HUES64 (cell line): ENCODE results near the gene ARHGEF7.

Source experiments
- H3K27ac ChIP-seq: 2 replicates; pipeline ENCODE4 v1.7.0; 2013; ENCODE audit warnings: low read depth, low read length, inconsistent platforms
- H3K27me3 ChIP-seq: 2 replicates; pipeline ENCODE4 v1.6.1; 2013; ENCODE audit warnings: mild to moderate bottlenecking, low read length; ENCODE audit not compliant: insufficient read depth
- H3K36me3 ChIP-seq: 2 replicates; pipeline ENCODE4 v1.6.1; 2013; ENCODE audit warnings: mild to moderate bottlenecking, low read length; ENCODE audit not compliant: insufficient read depth
- H3K4me1 ChIP-seq: 2 replicates; pipeline ENCODE4 v1.6.1; 2013; ENCODE audit warnings: mild to moderate bottlenecking, low read length, moderate library complexity; ENCODE audit not compliant: insufficient read depth
- H3K4me3 ChIP-seq: 2 replicates; pipeline ENCODE4 v1.5.1; 2013; ENCODE audit warnings: mild to moderate bottlenecking, low read length, moderate library complexity
- H3K9ac ChIP-seq: 2 replicates; pipeline ENCODE4 v1.6.1; 2013; ENCODE audit warnings: mild to moderate bottlenecking, low read depth, low read length
- H3K9me3 ChIP-seq: 2 replicates; pipeline ENCODE4 v1.6.1; 2013; ENCODE audit warnings: low read depth, low read length; ENCODE audit not compliant: insufficient read depth
- WGBS: fragments of 150-250, 120-280 bp; methylation state at CpG from one replicate; pipeline ENCODE4 v1.1.7; 2013; ENCODE audit warnings: missing lambda C conversion rate; 5-methylcytosine and 5-hydroxymethylcytosine counted together

ARHGEF7 gene

DNA sequence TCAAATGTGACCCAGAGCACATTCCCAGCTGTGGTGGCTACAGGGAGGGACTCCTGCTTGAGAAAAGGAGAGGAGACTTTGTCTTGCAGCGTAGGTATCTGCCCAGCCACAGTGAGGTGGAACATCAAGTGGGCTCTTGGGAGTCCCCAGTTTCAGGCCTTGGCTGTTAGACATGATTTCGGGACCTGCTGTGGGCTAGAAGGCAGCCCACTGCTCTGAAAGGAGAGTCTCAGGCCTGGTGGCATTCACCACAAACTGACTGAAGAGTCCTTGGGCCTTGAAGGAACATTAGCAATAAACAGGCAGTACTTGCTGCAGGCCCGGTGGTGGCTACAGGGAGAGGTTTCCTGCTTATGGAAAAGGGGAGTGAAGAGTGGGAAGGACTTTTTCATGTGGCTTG lies 143.5 kb downstream of the ARHGEF7 start:
- H3K36me3 ChIP-seq = peaks cover 45% of the 10 kb centered on the region
- H3K27ac ChIP-seq = no peak overlapping the region
- H3K4me3 ChIP-seq = no peak overlapping the region
- no peaks in the 10 kb centered on the region for H3K9me3 ChIP-seq
- 95% methylated on average over 3 of the region's 3 CpGs for WGBS
- H3K27me3 ChIP-seq = no peaks in the 10 kb centered on the region
- no peak overlapping the region for H3K9ac ChIP-seq
- H3K4me1 ChIP-seq = no peaks in the 10 kb centered on the region

DNA sequence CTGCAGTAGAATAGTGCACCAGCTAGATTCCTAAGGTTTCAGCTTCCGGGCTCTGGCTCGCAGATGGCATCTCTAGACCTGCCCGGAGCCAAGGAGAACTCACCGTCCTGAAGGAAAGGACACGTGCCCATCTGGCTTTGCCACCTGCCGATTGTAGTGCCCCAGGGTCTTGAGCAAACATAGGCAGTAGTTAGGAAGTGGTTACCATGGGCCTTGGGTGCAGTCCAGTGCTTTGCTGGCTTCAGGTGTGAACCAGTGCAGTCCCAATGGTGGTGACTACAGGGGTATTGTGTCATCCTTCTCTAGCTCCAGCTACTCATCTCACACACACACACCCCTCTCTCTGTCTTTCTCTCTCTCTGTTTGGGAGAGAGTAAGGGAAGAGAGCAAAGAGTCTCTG lies 143.9 kb downstream of the ARHGEF7 start:
- Histone ChIP-seq H3K4me3 (no peak overlapping the region), H3K9ac (no peak overlapping the region), H3K4me1 (no peaks in the 10 kb centered on the region), H3K27ac (no peak overlapping the region), H3K9me3 (no peaks in the 10 kb centered on the region), H3K36me3 (peaks cover 41% of the 10 kb centered on the region), H3K27me3 (no peaks in the 10 kb centered on the region)
- 95% methylated on average over 6 of the region's 6 CpGs for WGBS

DNA sequence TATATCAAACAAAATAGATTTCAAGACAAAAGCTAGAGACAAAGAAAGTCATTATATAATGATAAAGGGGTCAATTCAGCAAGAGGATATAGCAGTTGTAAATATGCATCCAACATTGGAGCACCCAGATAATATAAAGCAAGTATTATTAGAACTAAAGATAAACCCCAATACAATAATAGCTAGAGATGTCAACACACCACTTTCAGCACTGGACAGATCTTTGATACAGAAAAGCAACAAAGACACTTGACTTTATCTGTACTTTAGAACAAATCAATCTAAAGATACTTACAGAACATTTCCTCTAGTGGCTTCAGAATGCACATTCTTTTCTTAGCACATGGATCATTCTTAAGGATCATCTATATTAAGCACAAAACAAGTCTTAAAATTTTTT lies 146.2 kb downstream of the ARHGEF7 start:
- no peak overlapping the region for H3K27ac ChIP-seq
- peaks cover 32% of the 10 kb centered on the region for H3K36me3 ChIP-seq
- H3K4me3 ChIP-seq = no peak overlapping the region
- H3K4me1 ChIP-seq = peaks cover 18% of the 10 kb centered on the region
- H3K27me3 ChIP-seq = no peaks in the 10 kb centered on the region
- H3K9me3 ChIP-seq = no peaks in the 10 kb centered on the region
- H3K9ac ChIP-seq = no peak overlapping the region

DNA sequence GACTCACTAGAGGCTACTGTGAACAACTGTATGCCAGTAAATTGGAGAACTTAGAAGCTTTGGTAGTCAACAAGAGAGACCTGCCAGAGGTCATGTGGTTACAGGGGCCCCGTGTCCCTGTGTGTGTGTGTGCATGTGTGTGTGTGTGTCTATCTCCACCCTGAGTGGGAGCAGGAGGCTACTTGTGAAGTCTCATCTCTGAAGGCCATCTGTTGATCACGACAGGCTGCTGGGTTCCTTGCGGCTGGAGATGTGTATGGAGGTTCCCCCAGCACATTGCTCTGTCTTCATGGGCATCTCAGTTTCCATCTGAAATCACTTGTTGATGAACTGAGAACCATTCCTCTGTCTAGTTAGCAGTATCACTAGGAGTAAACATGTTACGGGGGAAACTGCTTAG lies 147.2 kb downstream of the ARHGEF7 start:
- Histone ChIP-seq H3K9me3 (no peaks in the 10 kb centered on the region), H3K4me1 (peaks cover 18% of the 10 kb centered on the region), H3K27me3 (no peaks in the 10 kb centered on the region), H3K9ac (no peak overlapping the region), H3K4me3 (no peak overlapping the region), H3K36me3 (peaks cover 25% of the 10 kb centered on the region), H3K27ac (no peak overlapping the region)
- 91% methylated on average over 4 of the region's 4 CpGs for WGBS

DNA sequence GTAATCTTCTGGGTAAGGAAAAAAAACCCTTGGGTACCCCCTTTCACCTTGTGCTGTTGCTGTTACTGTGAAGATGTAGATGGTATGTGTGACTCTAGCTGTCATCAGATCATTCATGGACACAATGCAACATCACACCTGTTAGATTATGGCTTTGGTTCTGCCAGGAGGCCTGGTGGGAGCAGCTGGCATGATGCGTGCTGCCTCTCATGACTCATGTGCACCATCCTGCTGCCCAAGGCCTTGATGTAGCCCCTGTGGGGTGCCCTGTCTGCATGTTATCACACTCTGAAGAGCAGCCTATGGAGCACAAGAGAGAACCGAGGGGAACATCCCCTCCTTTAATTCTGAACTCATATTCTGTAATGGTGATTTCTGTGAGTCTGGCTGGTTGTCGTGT lies 147.6 kb downstream of the ARHGEF7 start:
- Histone ChIP-seq H3K9ac (no peak overlapping the region), H3K27ac (no peak overlapping the region), H3K4me1 (peaks cover 18% of the 10 kb centered on the region), H3K36me3 (peaks cover 25% of the 10 kb centered on the region), H3K4me3 (no peak overlapping the region), H3K27me3 (no peaks in the 10 kb centered on the region), H3K9me3 (no peaks in the 10 kb centered on the region)
- WGBS = over 99% methylated on average over 3 of the region's 3 CpGs

DNA sequence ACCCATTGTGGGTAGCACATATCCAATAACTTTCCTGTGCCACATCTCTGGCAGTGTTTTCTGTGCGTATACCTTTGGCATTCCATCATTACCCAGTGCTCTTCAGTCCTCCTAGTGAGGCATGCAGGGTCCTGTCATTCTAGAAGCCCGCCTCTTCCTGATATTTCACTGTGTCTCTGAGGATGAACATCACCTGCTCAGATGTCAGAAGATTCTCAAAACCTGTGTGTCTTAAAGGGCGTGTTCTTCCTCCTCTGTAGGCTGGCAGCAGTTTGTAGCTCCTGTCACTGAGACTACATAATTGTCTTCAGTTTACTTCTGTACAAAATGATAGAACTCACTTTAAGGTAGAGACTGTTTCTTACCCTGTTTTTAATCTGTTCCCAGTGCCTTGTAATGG lies 148.5 kb downstream of the ARHGEF7 start:
- peaks cover 25% of the 10 kb centered on the region for H3K36me3 ChIP-seq
- 96% methylated on average over 3 of the region's 3 CpGs for WGBS

DNA sequence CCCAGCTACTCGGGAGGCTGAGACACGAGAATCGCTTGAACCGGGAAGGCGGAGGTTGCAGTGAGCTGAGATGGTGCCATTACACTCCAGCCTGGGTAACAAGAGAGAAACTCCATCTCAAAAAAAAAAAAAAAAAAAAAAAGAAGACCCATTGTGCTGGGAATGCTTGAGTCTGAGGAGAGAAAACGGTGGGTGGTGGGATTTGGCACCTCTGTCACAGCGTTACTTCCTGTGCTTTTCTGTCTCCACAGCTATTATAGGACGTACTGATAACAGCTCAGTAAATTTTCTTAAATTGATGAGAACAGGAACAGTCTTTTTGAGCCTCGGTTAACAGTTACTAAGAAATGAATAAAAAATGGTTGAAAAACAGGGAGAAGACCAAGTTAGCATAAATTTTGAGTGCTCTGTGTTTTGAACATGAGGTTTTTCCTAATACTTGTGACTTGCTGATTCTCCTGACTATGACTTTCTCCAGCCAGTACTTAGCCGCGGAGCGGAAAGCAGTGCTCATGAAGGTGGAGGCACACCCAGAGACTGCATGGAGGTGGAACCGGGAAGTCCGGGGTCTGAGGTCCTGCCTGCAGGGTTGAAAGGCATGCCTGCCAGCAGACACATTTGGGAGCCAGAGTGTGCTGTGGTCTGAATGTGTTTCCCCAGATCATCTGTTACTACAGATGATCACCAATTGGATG lies 150.0 kb downstream of the ARHGEF7 start:
- H3K27ac ChIP-seq = no peak overlapping the region
- H3K4me1 ChIP-seq = peaks cover 18% of the 10 kb centered on the region
- no peak overlapping the region for H3K4me3 ChIP-seq
- H3K9ac ChIP-seq = no peak overlapping the region
- H3K9me3 ChIP-seq = no peaks in the 10 kb centered on the region
- no peaks in the 10 kb centered on the region for H3K27me3 ChIP-seq
- peaks cover 27% of the 10 kb centered on the region for H3K36me3 ChIP-seq
- WGBS = 85% methylated on average over 14 of the region's 14 CpGs

More for the DNA sequence above, 148.5 kb downstream of the ARHGEF7 start:
- H3K27ac ChIP-seq = no peak overlapping the region
- H3K27me3 ChIP-seq = no peaks in the 10 kb centered on the region
- H3K4me1 ChIP-seq = peaks cover 18% of the 10 kb centered on the region
- H3K9ac ChIP-seq = no peak overlapping the region
- no peak overlapping the region for H3K4me3 ChIP-seq
- H3K9me3 ChIP-seq = no peaks in the 10 kb centered on the region

DNA sequence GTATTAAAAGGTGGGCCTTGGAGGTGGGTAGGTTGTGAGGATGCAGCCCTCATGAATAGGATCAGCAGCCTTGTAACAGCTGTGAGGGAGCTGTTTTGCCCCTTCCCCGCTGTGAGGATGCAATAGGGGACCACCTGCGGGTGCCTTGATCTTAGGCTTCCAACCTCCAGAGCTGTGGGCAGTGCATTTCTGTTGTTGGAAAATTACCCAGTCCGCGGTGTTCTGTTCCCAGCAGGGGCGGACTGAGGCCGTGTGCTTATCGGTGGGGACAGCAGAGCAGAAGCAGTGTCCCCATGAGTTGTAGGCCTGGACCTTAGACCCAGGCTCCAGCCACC lies 150.6 kb downstream of the ARHGEF7 start:
- peaks cover 28% of the 10 kb centered on the region for H3K36me3 ChIP-seq
- 88% methylated on average over 7 of the region's 7 CpGs for WGBS
- H3K27me3 ChIP-seq = no peaks in the 10 kb centered on the region
- no peaks in the 10 kb centered on the region for H3K9me3 ChIP-seq
- H3K27ac ChIP-seq = no peak overlapping the region
- H3K4me3 ChIP-seq = no peak overlapping the region
- H3K4me1 ChIP-seq = peaks cover 18% of the 10 kb centered on the region
- no peak overlapping the region for H3K9ac ChIP-seq

DNA sequence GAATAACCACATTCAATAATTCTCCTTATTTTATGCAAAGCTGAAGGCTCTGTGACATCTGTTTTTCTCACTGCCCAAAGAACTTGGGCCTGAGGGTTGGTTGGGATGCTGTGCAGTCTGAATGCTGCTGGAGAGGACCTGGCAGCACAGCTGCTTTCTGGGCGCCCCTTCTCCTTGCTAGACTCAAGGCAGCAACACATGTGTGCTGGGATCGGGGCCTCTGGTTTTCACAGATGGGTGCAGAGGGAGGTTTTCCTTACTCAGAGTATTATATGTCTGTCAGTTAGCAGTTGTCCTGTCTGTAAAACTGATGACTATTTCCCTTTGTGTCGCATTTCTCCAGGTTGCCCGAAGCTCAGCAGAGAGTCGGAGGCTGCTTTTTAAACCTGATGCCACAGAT lies 152.1 kb downstream of the ARHGEF7 start:
- WGBS = 97% methylated on average over 5 of the region's 5 CpGs
- no peak overlapping the region for H3K9ac ChIP-seq
- H3K36me3 ChIP-seq = peaks cover 34% of the 10 kb centered on the region
- no peaks in the 10 kb centered on the region for H3K27me3 ChIP-seq
- H3K4me1 ChIP-seq = peaks cover 18% of the 10 kb centered on the region
- H3K9me3 ChIP-seq = no peaks in the 10 kb centered on the region
- no peak overlapping the region for H3K27ac ChIP-seq
- no peak overlapping the region for H3K4me3 ChIP-seq

DNA sequence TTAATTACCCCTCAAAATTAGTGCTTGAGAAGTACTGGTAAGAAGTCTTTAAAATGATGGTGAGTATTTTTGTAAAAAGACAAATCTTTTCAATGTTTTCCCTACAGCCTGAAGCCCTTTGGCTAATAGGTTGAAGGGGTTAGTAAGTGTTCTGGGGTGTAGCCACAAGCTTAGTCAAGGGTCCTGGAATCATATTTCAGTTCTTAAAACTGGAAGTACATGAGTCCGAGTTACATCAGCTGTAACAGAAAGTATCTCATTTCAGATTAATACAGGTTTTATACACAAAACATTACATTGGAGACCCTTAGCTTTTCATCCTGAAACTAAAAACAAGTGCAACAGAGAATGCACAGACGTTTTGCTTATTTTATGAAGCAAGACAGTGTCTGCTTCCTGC lies 152.7 kb downstream of the ARHGEF7 start:
- Histone ChIP-seq H3K9ac (no peak overlapping the region), H3K27me3 (no peaks in the 10 kb centered on the region), H3K4me3 (no peak overlapping the region), H3K9me3 (no peaks in the 10 kb centered on the region), H3K4me1 (peaks cover 18% of the 10 kb centered on the region), H3K27ac (no peak overlapping the region), H3K36me3 (peaks cover 38% of the 10 kb centered on the region)
- 90% methylated on average over 2 of the region's 2 CpGs for WGBS

DNA sequence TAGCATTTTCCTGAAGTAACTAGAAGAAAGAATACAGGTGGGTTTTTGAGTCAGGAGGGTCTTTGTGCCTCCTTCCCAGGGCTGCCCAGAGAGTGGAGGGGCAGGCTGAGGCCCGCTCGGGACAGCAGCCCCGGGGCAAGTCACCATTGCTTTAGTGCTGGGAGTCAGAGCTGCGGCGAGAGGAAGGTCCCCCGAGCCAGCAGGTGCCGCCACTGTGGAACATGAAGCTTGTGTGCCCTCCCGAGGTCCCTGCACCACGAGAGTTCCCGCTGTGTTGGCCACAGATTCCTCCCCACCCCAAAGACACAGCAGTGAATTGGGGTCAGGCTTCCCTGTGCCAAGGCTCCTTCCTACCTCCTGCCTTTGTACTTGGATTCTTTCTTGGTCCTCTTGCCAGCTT lies 154.4 kb downstream of the ARHGEF7 start:
- Histone ChIP-seq H3K27me3 (no peaks in the 10 kb centered on the region), H3K4me3 (no peak overlapping the region), H3K36me3 (peaks cover 55% of the 10 kb centered on the region), H3K4me1 (peaks cover 16% of the 10 kb centered on the region), H3K27ac (no peak overlapping the region), H3K9ac (no peak overlapping the region), H3K9me3 (no peaks in the 10 kb centered on the region)
- WGBS = 92% methylated on average over 10 of the region's 10 CpGs

DNA sequence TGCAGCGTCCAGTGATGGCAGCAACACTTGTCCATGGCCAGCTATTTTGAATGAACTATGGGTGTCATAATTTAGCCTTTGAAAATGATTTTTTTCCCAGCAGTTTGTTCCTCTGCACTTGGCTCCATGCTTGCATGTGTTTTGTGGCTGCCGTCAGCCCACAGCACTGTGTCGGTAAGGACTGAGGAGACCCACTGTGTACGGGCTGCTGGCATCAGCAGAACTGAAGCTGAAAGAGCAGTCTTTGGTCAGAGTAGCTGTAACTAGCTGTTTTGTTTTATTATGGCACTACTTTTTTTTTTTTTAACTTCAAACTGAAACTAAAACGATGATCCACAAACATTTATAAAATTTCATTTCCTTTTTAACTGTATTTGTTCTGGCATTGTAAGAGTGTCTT lies 155.0 kb downstream of the ARHGEF7 start:
- 97% methylated on average over 4 of the region's 5 CpGs for WGBS
- Histone ChIP-seq H3K9ac (no peak overlapping the region), H3K4me1 (peaks cover 10% of the 10 kb centered on the region), H3K4me3 (no peak overlapping the region), H3K36me3 (peaks cover 62% of the 10 kb centered on the region), H3K27ac (no peak overlapping the region), H3K27me3 (no peaks in the 10 kb centered on the region), H3K9me3 (no peaks in the 10 kb centered on the region)
